Islet precursor cell (in vitro differentiated cells): Measurements from ENCODE around the gene MAGIX.
A peak's percentile ranks its signal among the peaks of the same experiment; 100 is the strongest.
"Not testable (repeated sequence)": the region's sequence is repeated elsewhere in the genome, so short reads cannot be mapped to it uniquely, and the experiment has no call there.

Experiments
- DNase-seq: peaks from one replicate; pipeline ENCODE4 v3.0.0-alpha.2; 2018

MAGIX gene

DNA sequence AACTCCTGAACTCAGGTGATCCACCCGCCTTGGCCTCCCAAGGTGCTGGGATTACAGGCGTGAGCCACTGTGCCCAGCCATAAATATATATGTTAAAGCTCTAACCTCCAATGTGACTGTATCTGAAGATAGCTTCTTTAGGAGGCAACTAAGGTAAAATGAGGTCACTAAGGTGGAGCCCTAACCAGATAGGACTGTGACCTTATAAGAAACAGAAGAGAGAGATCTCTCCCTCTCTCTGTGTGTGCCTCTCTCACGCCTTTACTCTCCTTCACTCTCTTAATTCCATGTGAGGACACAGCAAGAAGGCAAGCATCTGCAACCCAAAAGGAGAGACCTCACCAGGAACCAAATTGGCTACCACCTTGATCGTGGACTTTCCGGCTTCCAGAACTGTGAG is 926 bp upstream of the MAGIX start:
- no peak for DNase-seq

DNA sequence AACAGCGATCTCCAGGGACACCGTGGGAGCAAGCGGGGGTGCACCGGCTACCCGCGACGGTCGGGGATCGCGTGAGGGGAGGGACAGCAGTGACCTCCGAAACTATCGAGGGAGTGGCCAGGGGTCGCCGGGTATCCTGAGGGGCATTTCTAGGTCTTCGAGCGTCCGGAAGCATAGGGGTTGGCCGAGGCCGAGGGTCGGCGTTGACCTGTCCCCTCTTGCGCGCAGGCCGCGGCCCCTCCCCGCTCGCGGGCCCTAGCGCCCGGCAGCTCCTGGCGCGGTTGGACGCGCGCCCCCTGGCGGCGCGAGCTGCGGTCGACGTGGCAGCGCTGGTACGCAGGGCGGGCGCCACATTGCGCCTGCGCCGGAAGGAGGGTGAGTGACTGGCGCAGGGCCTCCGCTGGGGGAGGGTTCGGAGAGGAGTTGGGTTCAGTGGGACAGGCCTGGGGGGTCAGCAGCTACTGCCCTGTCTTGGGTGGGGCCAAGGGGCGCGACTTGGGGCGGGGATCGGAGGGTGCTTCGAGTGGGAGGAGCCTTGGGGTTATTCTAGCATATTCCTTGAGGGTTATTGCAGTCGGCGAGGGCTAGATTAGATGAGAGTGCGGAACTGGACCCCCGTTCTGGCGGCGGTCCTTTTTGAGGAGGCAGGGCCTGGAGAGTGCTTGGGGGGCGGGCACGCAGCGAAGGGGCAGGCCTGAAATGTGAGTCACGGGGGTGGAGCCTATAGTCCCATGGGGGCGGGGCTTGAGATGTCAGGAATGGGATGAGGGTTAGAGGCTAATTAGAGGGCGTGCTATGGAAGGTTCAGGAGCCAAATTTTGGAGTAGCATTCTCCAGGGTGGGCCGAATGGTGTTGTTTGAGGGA is 1.2 kb downstream of the MAGIX start:
- DNase-seq = peak; percentile 88

DNA sequence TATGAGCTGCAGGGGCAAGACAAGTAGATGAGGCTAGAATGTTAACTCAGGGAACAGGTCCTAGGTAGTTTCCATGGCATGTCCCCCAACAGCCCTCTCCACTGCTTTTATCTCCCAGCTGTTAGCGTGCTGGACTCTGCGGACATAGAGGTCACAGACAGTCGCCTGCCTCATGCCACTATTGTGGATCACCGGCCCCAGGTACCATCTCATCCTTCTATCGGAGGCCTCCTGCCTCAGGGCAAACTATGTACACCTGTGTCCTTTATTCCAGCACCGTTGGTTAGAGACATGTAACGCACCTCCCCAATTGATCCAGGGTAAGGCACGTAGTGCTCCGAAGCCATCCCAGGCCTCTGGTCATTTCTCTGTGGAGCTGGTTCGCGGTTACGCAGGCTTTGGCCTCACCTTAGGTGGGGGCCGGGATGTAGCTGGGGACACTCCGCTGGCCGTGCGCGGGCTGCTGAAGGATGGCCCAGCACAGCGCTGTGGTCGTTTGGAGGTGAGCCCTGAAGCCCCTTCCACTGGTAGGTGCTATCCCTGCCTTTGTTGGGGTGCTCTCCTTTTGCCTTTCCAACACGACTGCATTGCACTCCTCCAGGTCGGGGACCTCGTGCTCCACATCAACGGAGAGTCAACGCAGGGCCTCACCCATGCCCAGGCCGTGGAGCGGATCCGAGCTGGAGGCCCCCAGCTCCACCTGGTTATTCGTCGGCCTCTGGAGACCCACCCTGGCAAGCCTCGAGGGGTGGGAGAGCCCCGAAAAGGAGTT is 2.2 kb downstream of the MAGIX start:
- no peak for DNase-seq

DNA sequence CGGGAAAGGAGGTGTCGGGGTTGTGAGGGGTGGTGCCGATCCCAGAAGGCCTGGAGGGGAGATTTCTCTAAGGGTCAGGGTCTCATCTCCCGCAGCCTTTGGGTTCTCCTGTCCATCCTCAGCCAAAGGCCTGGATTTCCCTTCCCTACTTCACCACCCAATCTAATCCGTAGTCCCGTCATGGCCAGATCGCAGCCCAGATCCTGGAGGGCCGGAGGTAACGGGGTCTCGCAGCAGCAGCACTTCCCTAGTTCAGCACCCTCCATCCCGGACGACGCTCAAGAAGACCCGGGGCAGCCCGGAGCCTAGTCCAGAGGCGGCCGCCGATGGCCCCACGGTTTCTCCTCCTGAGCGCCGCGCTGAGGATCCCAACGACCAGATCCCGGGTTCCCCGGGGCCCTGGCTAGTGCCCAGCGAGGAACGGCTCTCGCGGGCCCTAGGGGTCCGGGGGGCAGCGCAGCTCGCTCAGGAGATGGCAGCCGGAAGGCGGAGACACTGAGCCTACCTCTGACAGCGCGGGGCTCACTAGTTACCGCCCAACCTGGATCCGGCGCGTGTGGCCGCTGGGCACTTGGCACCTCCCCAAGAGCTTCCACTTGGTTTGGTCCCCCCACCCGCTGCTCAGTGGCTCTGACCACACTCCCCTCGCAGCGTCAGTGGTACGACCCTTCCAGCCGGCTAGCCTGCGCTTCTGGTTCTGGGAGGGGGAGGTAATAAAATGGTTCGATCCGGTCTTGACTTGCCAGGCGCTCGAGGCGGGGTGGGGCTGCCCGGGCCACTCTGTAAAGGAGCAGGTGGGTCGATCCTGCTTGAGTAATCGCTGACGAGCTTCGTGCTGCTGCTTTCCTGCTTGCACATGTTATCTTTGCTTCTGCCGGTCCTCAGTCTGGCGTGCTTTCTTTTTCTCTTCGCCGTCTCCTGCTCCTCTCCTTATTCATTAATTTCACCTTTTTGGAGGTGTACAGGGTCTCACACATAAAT is 3.6 kb downstream of the MAGIX start:
- peak; percentile 86 for DNase-seq

DNA sequence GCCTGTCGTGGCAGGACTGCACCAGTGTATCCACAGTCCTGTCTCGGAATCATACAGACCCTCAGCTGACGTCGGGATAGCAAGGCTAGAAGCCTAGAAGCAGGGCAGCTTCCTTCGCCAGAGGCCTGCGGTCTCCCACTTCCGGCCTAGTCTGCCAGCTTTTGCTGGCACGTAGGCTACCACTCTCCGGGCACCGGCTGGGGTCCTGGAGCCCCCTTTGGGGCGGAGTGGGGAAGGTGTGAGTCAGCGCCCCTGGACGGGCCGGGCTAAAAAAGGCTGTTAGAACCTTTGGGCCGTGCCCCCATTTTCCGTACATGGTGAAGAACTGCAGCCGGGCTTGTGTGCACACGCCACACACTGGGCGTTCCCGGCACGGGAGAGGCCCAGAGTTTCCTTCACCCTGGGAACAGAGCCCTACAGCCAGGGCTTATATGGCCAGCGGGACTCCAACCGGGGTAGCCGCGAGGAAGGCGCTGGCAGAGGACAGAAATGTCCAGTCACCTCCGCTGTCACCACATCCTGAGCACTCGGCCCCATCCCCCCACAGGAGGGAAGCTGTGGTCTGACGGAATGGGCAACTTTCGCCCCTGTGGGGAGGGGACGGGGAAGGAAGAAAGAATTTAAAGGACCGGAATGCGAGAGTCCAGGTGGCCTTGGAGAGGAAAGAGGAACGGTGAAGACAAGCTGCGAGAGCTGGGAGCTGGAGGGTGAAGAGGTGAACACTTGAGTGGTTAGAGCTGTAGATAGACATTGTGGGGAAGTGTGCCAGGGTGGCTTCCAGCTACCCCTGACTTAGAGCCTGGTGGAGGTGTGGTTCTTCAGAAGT is 4.6 kb downstream of the MAGIX start:
- DNase-seq = peak; percentile 71

DNA sequence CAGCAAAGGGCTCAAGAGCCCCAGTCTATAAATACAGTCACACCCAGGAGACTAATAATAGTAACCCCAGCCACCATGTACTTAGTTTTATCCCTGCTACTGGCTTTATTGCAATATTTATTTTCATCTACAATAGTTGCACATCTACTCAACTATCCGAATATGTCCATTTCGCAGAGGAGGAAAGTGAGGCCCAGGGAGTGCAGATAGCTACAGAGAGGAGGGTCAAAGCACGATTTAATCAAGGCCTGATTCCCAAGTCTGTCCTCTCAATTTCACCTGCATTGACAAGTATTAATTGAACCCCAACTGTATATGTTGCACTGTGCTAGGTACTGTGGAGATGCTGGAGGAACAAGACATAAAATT is 5.2 kb downstream of the MAGIX start:
- DNase-seq = no peak

DNA sequence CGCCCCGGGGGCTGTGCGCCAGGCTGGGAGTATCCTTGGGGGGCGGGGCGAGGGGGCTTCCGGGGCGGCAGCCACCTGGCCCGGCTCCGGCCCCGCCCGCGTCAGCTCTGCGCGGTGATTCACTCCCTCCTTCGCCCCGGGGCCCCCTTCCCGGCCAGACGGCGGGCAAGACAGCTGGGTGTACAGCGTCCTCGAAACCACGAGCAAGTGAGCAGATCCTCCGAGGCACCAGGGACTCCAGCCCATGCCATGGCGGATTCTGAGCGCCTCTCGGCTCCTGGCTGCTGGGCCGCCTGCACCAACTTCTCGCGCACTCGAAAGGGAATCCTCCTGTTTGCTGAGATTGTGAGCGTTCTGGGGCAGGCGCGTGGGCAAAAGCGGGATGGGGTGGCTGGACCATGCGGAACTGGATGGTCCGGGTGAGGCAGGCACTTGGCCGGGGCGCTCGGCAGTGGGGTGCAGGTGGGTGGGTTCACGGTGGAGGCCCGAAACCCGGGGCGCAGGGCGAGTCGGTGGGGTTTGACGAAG is 9.3 kb downstream of the MAGIX start, which contains the start of gene PLP2:
TSS of gene PLP2 (plus strand) at position 147 of the 528 bp plus-strand sequence. CDS start at position 250, 103 bp downstream.
- peak; percentile 81 for DNase-seq

DNA sequence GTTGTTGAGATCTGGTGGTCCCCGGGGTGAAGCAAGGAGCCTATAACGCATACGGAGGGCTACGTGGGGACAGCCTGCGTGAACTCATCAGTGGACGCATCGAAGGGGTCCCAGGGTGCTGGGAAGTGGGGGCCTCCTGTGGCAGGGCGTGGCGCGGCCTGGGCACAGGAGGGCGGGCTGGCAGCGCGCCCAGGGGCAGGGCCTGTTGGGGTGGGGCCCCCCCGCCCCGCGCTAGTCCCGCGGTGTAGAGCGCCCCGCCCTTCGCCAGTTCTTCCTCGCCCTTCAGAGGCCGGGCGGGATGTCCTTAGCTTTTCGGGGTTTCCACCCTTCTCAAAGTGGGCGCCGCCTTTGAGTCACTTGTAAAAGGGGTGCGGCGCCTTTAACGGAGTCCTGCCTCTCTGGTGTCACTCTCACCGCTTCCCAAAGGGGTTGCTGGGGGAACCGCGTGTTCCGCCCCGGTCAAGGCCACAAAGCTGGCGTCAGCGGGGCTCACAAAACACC is 9.8 kb downstream of the MAGIX start:
- DNase-seq = no peak

DNA sequence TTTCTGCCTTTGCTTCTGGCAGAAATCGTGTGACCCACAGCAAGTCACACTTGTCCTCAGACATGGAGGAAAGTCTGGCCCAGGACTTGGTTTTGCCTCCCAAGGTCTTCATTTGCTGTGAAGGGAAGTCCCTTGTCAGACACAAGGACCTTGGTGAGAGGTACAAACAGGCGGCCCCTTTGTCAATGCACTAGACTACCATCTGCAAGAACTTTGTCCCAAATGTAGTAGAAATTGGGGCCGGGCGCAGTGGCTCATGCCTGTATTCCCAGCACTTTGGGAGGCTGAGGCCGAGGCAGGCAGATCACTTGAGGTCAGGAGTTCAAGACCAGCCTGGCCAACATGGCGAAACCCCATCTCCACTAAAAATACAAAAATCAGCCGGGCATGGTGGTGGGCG is 11.0 kb downstream of the MAGIX start:
- not testable (repeated sequence) for DNase-seq

DNA sequence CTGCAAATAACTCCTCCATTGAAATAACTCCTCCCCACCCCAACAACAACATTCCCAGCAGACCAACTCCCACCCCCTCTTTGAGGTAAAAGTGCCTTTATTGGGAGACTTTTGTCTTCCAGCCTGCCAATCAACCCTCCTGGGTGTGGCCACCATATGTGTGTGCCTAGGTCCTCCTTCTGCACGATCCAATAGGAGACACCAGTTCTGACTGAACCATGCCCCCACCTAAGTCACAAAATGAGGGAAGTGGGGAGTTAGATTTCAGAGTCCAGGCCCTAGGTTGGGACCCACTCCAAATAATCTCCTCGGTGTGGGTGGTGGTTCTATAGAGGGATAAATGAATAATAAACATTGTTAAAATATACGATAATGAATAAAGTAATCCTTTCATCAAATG is 12.2 kb downstream of the MAGIX start:
- no peak for DNase-seq

DNA sequence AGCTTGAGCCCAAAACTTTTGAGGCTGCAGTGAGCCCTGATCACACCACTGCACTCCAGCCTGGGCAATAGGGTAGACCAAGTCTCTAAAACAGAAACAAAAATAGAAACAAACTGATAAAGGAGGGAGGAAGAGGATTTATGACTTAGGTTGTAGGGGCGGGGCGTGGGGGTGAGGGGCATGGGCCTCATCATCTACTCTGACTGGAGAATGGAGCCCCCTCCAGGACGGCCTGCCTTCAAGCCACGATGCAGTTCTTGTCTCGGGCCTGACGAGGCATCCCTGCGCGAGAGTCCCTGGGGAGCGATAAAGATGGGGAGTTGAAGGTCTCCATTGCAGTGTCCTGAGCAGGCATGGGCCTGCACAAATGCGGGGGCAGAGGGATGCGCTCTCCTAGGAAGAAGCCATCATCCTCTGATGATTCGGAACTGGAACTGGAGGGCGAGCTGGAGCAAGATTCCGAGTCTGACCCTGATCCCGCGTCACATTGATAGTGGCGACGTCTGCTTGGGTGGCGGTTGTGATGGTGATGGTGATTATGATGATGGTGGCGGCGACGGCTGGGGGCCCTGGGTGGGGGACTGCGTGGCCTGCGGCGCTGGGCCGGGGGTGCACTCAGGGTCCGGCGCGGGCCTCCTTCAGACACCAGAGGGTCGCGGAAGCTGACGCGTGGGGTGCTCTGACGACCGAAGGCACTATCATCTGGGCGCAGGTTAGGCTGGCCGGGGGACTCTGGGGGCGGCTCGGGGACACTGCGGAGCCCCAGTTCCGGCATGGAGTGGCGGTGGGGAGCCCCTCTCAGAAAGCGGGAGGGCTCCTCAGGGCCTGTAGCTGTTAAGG is 13.1 kb downstream of the MAGIX start:
- DNase-seq = no peak

DNA sequence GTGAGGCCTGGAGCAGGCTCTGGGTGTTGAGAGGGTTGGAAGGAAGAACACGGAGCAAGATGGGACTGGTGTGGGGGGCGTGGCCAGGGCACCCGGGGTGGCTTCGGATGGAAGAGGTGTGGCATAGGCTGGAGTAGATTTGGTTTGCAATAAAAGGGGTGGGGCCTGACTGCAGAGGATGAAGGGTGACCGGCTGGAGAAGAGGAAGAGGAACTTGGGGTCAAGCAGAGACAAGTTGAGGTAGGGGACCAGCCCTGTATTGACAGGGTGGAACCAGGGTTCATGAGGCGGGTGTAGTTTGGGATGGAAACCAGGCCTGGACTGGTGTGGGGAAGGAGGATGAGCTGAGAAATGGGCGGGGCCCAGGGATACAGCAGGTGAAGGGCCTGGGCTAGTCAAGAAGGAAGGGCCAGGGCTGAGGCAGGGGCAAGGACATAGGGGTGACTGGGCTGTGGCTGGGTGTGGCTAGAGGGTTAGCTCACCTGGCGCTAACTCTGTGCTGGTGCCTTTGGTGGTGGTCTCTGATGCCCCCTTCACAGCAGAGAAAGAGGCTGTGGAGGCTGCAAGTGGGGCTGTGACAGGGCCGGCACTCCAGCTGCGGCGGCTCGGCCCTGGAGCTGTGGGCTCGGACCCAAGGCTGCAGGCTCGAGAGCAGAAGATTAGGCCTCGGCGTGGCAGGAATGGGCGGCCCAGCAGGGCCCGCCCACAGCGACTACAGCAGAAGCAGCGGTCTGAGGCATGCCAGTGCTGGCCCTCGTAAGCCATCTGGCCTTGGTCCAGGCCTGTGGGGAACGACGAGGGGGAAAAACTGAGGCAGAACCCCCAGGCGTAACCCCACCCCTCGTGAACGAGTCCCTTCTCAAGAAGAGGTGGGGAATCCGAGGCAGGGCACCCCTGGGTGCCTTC is 14.1 kb downstream of the MAGIX start:
- no peak for DNase-seq

DNA sequence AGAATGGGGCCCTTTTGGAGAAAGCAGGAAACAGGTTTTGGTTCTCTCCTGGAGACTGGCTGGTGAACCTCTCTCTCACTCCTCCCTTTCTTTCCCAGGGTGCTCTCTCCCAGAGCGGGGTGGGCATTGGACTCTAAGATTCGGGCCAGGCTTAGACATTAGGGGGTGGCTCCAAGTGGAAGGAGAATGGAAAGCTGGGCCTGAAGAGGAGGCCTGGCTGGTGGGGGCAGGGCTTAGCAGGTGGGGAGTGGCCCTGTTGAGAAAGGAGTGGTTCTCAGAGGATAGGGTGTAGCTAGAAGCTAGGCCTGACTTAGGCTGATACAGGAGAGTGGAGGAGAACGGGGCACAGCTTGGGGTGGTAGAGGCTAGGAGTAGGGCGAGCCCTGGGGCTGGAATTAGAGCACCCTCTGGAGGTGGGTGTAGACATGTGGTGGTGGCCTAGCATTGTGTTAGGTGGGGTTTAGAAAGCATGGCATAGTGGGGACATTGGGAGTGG is 14.8 kb downstream of the MAGIX start:
- no peak for DNase-seq

DNA sequence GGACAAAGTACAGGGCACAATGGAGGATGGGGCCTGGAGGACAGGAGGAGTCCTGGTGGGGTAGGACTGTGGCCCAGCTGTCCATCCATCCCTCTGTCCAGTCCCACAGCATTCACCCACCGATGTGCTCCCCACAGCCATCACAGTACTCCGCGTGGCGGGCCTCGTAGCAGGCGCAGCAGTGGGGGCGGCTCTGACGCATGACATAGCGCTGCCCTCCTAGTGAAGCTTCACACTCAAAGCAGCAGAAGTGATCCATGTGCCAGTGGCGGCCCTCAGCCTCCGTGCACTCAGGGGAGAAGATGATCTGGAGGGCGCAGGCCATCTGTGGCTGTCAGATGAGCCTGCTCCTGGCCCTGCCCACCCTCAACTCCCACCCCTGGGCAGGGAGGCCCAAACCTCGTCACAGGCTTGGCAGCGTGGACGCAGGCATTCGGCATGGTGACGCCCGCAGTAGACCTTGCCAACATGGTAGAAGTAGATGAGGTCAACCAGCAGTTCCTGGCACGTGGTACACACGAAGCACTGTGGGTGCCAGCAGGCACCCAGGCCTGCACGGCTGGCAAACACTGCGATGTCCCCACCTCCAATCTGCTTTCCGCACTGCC is 15.4 kb downstream of the MAGIX start:
- no peak for DNase-seq

DNA sequence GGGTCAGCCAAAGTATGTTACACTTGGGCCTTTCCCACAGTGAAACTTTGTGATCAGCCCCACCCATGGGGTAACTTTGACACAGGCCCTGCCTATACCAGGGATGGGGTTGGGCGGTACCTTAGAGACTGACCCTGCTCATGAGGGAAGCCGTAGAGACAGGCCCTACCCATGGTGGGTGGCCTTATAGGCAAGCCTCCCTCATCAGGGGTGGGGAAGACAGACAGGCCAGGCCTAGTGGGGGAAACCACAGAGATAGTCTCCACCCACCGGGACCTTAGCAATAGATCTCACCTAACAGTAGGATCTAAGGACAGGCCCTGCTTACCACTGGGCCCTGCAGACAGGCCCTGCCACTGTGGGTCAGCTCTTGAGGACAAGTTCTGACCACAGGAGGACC is 16.0 kb downstream of the MAGIX start:
- DNase-seq = no peak

DNA sequence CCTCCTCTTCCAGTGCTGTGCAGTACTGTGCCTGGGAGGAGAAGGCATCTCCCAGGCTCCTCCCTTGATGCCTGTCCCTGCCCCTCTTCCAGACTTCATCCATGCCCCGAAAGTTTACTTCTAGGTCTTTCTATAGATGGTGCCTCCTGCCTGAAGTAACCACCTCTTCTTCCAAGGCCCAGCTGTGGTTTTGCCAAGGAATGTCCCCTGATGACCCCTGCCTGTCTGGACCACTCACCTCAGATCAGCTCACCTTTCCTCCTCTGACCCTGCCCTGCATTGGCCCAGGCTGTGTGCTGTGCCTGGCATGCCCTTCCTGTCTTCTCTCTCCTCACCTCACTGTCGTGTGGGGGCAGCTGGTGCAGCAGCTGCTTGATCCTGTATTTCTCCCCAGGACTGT is 16.8 kb downstream of the MAGIX start:
- no peak for DNase-seq

DNA sequence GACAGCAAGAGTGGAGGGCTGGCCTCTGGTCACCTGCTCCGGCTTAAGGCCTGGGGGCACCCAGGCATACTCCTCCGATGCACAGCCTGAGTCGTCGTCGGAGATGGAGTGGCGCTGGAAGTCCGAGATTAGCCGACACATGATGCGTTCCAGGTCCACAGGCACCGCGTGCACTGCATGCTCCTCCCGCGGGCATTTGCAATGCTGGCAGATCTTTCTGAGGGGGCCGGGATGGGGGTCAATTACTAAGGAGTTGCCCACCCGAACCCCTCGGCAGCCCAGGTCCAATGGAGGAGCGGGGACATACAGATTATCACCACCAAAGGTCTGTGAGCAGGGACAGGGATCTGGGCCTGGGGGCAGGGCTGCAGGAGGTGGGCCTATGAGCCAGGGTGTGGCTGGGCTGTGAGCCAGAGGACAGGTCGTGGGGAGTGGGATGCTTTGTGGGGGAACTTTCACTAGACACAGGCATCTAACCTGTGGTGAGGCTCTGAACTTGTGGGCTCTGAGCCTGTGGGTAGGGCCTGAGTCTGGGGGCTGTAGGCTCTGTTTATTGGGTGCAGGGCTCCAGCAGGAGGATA is 21.2 kb downstream of the MAGIX start:
- no peak for DNase-seq
